Activated naive CD4-positive, alpha-beta T cell treated with anti-CD3 and anti-CD28 coated beads, Interleukin-2, amount 10 ng/mL, durations not matched to agents 7 days and 5 days (primary cell): ENCODE measurements around the gene DUSP1.

Experiments used
- CTCF ChIA-PET: fragments of 350-600 bp; sonication (Branson Sonifier 250); formaldehyde crosslinking; loops from one replicate; lab custom pipeline; 2021; ENCODE audit warnings: antibody characterized with exemption; lab: Charles Lee
- DNase-seq: peaks from one replicate; pipeline ENCODE4 v3.0.0-alpha.2; 2020
- H3K27ac Mint-ChIP-seq: one replicate; pipeline ENCODE4 v1.8.0; 2021; ENCODE audit warnings: mild to moderate bottlenecking, moderate library complexity, mixed read lengths
- H3K27me3 Mint-ChIP-seq: one replicate; pipeline ENCODE4 v1.8.0; 2021; ENCODE audit warnings: mild to moderate bottlenecking, mixed read lengths
- H3K36me3 Mint-ChIP-seq: one replicate; pipeline ENCODE4 v1.8.0; 2021; ENCODE audit warnings: mixed read lengths
- H3K4me1 Mint-ChIP-seq: one replicate; pipeline ENCODE4 v1.8.0; 2021; ENCODE audit warnings: mixed read lengths
- H3K4me3 Mint-ChIP-seq: one replicate; pipeline ENCODE4 v1.8.0; 2021; ENCODE audit warnings: mild to moderate bottlenecking, moderate library complexity, mixed read lengths
- H3K9me3 Mint-ChIP-seq: one replicate; pipeline ENCODE4 v1.8.0; 2021; ENCODE audit warnings: mixed read lengths

The DUSP1 gene

GRCh38 chr5:172743112-172743959 is 27.7 kb downstream of the DUSP1 start:
- Mint-ChIP-seq H3K9me3 (peaks cover 6% of the 10 kb centered on the region), H3K36me3 (no peaks in the 10 kb centered on the region), H3K4me3 (no peak overlapping the region), H3K4me1 (no peaks in the 10 kb centered on the region), H3K27ac (no peak overlapping the region), H3K27me3 (peaks cover 14% of the 10 kb centered on the region)
- no peak for DNase-seq
- CTCF ChIA-PET = no interaction called here

DNA sequence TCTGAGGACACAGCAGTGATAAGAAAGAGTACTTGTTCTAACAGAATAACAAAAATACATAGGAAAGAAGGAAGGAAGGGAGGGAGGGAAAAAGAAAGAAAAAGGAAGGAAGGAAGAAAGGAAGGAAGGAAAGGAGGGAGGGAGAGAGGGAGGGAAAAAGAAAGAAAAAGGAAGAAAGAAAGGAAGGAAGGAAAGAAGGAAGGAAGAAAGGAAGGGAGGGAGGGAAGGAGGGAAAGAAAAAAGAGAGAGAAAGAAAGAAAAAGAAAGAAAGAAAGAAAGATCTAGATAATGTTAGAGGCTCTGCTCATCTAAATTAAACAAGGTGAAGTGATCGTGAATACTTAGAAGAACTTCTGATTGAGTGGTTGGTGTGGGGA is 29.8 kb downstream of the DUSP1 start:
- Mint-ChIP-seq H3K4me1 (no peaks in the 10 kb centered on the region), H3K4me3 (no peak overlapping the region), H3K36me3 (no peaks in the 10 kb centered on the region), H3K27ac (no peak overlapping the region), H3K9me3 (no peaks in the 10 kb centered on the region), H3K27me3 (peaks cover 7% of the 10 kb centered on the region)
- CTCF ChIA-PET = interaction anchor here (1.3 kb wide), 1 partner anchor 191 kb away, joined by 7 read pairs; no protein-coding TSS in a partner anchor
- DNase-seq = no peak

GRCh38 chr5:172740428-172741205 is 30.4 kb downstream of the DUSP1 start:
- DNase-seq = no peak
- no peak overlapping the region for H3K27ac Mint-ChIP-seq
- H3K4me3 Mint-ChIP-seq = no peak overlapping the region
- no peaks in the 10 kb centered on the region for H3K4me1 Mint-ChIP-seq
- H3K27me3 Mint-ChIP-seq = peaks cover 7% of the 10 kb centered on the region
- no peaks in the 10 kb centered on the region for H3K9me3 Mint-ChIP-seq
- H3K36me3 Mint-ChIP-seq = no peaks in the 10 kb centered on the region
- CTCF ChIA-PET = interaction anchor here (1.3 kb wide), 1 partner anchor 191 kb away, joined by 7 read pairs; no protein-coding TSS in a partner anchor

DNA sequence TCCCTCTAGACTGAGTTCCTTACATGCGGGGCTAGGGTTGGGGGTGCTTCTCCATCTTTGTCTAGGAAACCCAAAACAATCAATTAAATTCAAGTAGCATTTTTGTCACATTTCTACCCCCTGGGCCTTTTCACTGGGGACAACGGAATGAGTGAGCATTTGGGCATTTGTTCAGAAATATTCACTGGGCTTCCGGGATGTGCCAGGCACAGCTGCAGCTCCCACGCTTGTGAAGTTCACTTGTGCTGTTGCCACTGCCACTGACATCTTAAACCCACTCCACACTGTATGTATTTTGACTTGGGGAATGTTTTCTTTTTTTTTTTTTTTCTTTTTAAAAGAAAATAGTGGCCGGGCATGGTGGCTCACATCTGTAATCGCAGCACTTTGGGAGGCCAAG is 31.6 kb downstream of the DUSP1 start:
- H3K27ac Mint-ChIP-seq = no peak overlapping the region
- CTCF ChIA-PET = no interaction called here
- no peaks in the 10 kb centered on the region for H3K4me1 Mint-ChIP-seq
- no peaks in the 10 kb centered on the region for H3K36me3 Mint-ChIP-seq
- no peak for DNase-seq
- H3K9me3 Mint-ChIP-seq = no peaks in the 10 kb centered on the region
- peaks cover 7% of the 10 kb centered on the region for H3K27me3 Mint-ChIP-seq
- no peak overlapping the region for H3K4me3 Mint-ChIP-seq

DNA sequence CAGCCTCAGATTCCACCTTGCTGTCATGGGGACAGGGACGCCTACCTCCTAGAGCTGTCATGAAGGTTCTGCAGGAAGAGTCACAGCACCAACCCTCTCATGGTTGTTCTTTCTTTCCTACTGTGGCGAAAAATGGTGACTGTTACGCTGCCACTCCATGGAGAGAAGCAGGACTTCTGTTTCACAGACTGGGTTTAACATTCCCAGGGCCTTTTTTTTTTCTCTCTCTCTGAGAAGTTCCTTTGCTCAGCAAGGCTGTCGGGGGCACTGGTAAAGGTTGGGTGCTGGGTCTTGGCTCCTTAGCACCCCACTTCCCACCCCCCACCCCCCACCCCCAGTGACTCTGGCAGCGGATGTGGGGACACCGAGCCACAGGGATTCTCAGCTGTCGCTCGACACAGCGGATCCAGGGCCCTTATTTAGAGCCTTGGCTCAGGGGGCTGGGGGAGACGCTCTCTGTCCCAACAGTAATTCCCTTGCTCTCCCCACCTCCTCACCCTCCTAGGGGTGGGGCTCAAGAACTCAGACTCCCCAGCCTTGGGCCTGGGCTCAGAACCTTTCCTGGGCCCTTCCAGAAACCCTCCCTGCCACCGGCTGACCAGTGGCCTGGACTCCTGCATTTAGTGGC is 34.4 kb downstream of the DUSP1 start:
- Mint-ChIP-seq H3K9me3 (no peaks in the 10 kb centered on the region), H3K27ac (no peak overlapping the region), H3K36me3 (no peaks in the 10 kb centered on the region), H3K4me3 (no peak overlapping the region), H3K27me3 (peaks cover 7% of the 10 kb centered on the region), H3K4me1 (no peaks in the 10 kb centered on the region)
- CTCF ChIA-PET = no interaction called here
- no peak for DNase-seq

GRCh38 chr5:172735141-172735831 is 35.7 kb downstream of the DUSP1 start:
- no peaks in the 10 kb centered on the region for H3K4me1 Mint-ChIP-seq
- H3K27me3 Mint-ChIP-seq = no peaks in the 10 kb centered on the region
- no peak overlapping the region for H3K4me3 Mint-ChIP-seq
- DNase-seq = no peak
- no peaks in the 10 kb centered on the region for H3K9me3 Mint-ChIP-seq
- CTCF ChIA-PET = no interaction called here
- no peak overlapping the region for H3K27ac Mint-ChIP-seq
- H3K36me3 Mint-ChIP-seq = no peaks in the 10 kb centered on the region

DNA sequence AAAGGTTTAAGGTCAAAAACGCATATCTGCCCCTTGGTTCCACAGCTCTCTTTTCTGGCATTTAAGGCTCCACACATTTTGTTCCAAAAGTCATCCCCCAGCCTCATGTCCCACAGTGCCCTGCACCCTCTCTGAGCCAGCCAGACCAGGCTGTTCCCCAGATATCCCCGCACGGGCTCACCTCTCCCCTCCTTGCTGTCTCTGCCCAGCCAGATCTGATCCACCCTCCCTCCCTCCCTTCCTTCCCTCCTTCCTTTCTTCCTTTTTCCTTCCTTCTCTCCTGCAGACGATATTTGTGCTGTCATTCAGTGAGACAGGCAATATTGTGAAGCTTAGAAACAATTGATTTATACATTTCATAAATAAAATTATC is 37.0 kb downstream of the DUSP1 start:
- Mint-ChIP-seq H3K4me1 (no peaks in the 10 kb centered on the region), H3K27me3 (no peaks in the 10 kb centered on the region), H3K9me3 (no peaks in the 10 kb centered on the region), H3K36me3 (no peaks in the 10 kb centered on the region), H3K27ac (peak overlapping the region; percentile 68), H3K4me3 (no peak overlapping the region)
- no peak for DNase-seq
- CTCF ChIA-PET = no interaction called here

DNA sequence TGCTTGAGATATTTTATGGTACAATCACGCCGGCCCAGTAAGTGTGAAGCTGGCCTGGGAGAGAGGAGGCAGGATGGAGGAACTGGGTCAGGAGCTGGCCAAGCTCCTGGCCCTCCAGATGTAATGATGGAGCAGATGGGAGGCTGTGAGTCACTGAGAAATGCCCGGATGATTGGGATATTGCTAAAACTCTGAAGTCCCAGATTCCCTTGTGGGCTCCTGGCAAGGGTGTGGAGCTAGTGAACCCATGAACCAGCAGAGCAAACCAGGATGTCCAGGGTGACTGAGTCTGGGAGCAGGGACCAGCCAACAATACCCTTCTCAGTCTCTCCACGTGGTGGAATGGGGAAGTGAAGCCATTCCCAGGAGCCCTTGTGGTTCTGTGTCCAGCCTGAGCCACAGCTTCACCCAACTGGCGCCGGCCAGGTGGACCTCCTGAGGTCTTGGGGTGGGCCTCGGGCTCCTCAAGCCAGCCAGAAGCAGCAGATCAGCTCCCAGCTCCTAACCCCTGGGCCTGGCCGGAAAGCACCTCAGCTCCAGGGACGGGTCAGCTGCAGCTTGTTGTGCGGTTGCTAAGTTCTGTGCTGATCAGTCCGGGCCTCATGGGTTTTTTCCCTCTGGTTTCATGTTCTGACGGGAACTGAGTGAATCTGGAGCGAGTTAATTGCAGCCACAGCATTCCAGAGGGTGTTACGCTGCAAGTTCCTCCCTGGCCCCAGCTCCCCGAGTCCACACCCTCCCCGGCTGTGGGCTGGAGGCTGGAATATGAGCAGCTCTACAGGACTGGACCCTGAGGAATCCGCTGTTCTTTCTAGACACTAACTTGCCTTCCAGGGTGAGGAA is 37.6 kb downstream of the DUSP1 start:
- Mint-ChIP-seq H3K36me3 (no peaks in the 10 kb centered on the region), H3K27me3 (peaks cover 1% of the 10 kb centered on the region), H3K4me3 (no peak overlapping the region), H3K9me3 (no peaks in the 10 kb centered on the region), H3K27ac (no peak overlapping the region), H3K4me1 (no peaks in the 10 kb centered on the region)
- DNase-seq = no peak
- CTCF ChIA-PET = interaction anchor here (0.6 kb wide), 1 partner anchor 12 kb away, joined by 3 read pairs; no protein-coding TSS in a partner anchor

GRCh38 chr5:172732201-172732865 is 38.7 kb downstream of the DUSP1 start:
- Mint-ChIP-seq H3K27me3 (peaks cover 6% of the 10 kb centered on the region), H3K4me3 (no peak overlapping the region), H3K9me3 (no peaks in the 10 kb centered on the region), H3K27ac (no peak overlapping the region), H3K36me3 (no peaks in the 10 kb centered on the region), H3K4me1 (no peaks in the 10 kb centered on the region)
- CTCF ChIA-PET = interaction anchor here (1.0 kb wide), 1 partner anchor 21 kb away, joined by 3 read pairs; no protein-coding TSS in a partner anchor
- no peak for DNase-seq

- H3K4me3 Mint-ChIP-seq = no peak overlapping the region
- no peaks in the 10 kb centered on the region for H3K4me1 Mint-ChIP-seq
- H3K27ac Mint-ChIP-seq = no peak overlapping the region
- peaks cover 7% of the 10 kb centered on the region for H3K27me3 Mint-ChIP-seq
- DNase-seq = no peak
- CTCF ChIA-PET = interaction anchor here (1.0 kb wide), 1 partner anchor 20 kb away, joined by 3 read pairs; no protein-coding TSS in a partner anchor
- H3K36me3 Mint-ChIP-seq = no peaks in the 10 kb centered on the region
- no peaks in the 10 kb centered on the region for H3K9me3 Mint-ChIP-seq
Observed at GRCh38 chr5:172731680-172732074, 39.3 kb downstream of the DUSP1 start.

GRCh38 chr5:172730981-172731679 is 39.9 kb downstream of the DUSP1 start:
- Mint-ChIP-seq H3K27ac (no peak overlapping the region), H3K36me3 (no peaks in the 10 kb centered on the region), H3K27me3 (peaks cover 7% of the 10 kb centered on the region), H3K4me3 (no peak overlapping the region), H3K4me1 (no peaks in the 10 kb centered on the region), H3K9me3 (no peaks in the 10 kb centered on the region)
- DNase-seq = no peak
- CTCF ChIA-PET = no interaction called here

GRCh38 chr5:172730222-172730621 is 40.8 kb downstream of the DUSP1 start:
- H3K4me3 Mint-ChIP-seq = no peak overlapping the region
- H3K27me3 Mint-ChIP-seq = peaks cover 10% of the 10 kb centered on the region
- CTCF ChIA-PET = no interaction called here
- no peaks in the 10 kb centered on the region for H3K9me3 Mint-ChIP-seq
- H3K27ac Mint-ChIP-seq = no peak overlapping the region
- DNase-seq = no peak
- no peaks in the 10 kb centered on the region for H3K4me1 Mint-ChIP-seq
- H3K36me3 Mint-ChIP-seq = no peaks in the 10 kb centered on the region
